ENCODE measurements around the gene TNFRSF4.
A peak's percentile ranks its signal among the peaks of the same experiment; 100 is the strongest.

Gene TNFRSF4

GRCh38 chr1:1166642-1167397 is 47.1 kb downstream of the TNFRSF4 start:
- no peak overlapping the region for H3K27ac ChIP-seq
- peaks cover 41 to 77% (median 66%) of the 10 kb centered on the region in 11 experiments for H3K27me3 ChIP-seq

GRCh38 chr1:1165900-1166421 is 48.0 kb downstream of the TNFRSF4 start:
- H3K4me2 ChIP-seq: peak overlapping the region in 7 of 11 experiments; percentile 18 to 80 (median 35); a peak in 10 of 22 replicates

More at GRCh38 chr1:1166642-1167397, 47.1 kb downstream of the TNFRSF4 start:
- H3K4me3 ChIP-seq: no peak overlapping the region
- peaks cover 25 to 88% (median 66%) of the 10 kb centered on the region in 10 experiments for H3K4me1 ChIP-seq
- peaks cover 0 to 34% (median 10%) of the 10 kb centered on the region in 11 experiments; a peak in 10 of 22 replicates for H4K20me1 ChIP-seq
- TF ChIP-seq Cebpa-rat (IDR thresholded peaks at IDR 0.05): no peak
- H3K36me3 ChIP-seq: no peaks in the 10 kb centered on the region
- H3K4me2 ChIP-seq: peak overlapping the region in 7 of 11 experiments; percentile 10 to 38 (median 21); a peak in 5 of 22 replicates
- H3K9me3 ChIP-seq (replicated peaks in 1 of 11): no peaks in the 10 kb centered on the region
- H3K9ac ChIP-seq: no peak overlapping the region

DNA sequence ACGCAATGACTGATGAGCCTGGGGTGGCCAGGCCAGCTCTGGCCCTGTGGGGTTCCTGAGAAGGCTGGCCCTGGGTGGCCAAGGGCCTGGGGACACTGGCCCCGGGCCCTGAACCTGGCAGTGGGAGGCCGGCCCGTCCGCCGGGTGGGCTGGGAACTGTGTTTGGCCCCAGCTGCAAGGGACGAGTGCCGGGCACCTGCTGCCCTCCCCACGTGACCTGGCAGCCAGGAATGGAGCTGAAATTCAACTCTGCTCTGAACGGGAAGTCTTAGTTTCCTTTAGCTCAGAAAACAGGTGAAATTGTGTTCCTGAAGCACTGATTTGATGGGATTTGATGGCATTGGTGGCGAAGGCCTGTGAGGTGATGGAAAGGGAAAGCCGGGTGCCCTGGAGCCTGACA is 48.5 kb downstream of the TNFRSF4 start:
- Histone ChIP-seq H3K9ac (no peak overlapping the region), H3K27me3 (peaks cover 41 to 64% (median 54%) of the 10 kb centered on the region in 11 experiments), H3K4me3 (no peak overlapping the region), H4K20me1 (peaks cover 0 to 20% (median 0%) of the 10 kb centered on the region in 11 experiments; a peak in 7 of 22 replicates), H3K9me3 (replicated peaks in 1 of 11) (no peaks in the 10 kb centered on the region), H3K4me2 (peak overlapping the region in 8 of 11 experiments; percentile 29 to 80 (median 48); a peak in 10 of 22 replicates), H3K27ac (no peak overlapping the region), H3K4me1 (peaks cover 11 to 75% (median 53%) of the 10 kb centered on the region in 10 experiments), H3K36me3 (no peaks in the 10 kb centered on the region)
- TF ChIP-seq Cebpa-rat (IDR thresholded peaks at IDR 0.05): no peak

More at GRCh38 chr1:1165900-1166421, 48.0 kb downstream of the TNFRSF4 start:
- Histone ChIP-seq H3K27me3 (peaks cover 41 to 68% (median 59%) of the 10 kb centered on the region in 11 experiments), H3K27ac (no peak overlapping the region), H3K9ac (no peak overlapping the region), H4K20me1 (peaks cover 0 to 25% (median 4%) of the 10 kb centered on the region in 11 experiments; a peak in 9 of 22 replicates), H3K4me1 (peaks cover 16 to 79% (median 58%) of the 10 kb centered on the region in 10 experiments), H3K36me3 (no peaks in the 10 kb centered on the region), H3K4me3 (no peak overlapping the region), H3K9me3 (replicated peaks in 1 of 11) (no peaks in the 10 kb centered on the region)
- no peak for TF ChIP-seq Cebpa-rat (IDR thresholded peaks at IDR 0.05)

GRCh38 chr1:1164701-1165451 is 49.1 kb downstream of the TNFRSF4 start:
- Histone ChIP-seq H3K4me2 (peak overlapping the region in 9 of 11 experiments; percentile 18 to 80 (median 58); a peak in 16 of 22 replicates), H4K20me1 (peaks cover 0 to 17% (median 0%) of the 10 kb centered on the region in 11 experiments; a peak in 6 of 22 replicates), H3K27me3 (peaks cover 39 to 57% (median 50%) of the 10 kb centered on the region in 11 experiments), H3K9me3 (replicated peaks in 1 of 11) (no peaks in the 10 kb centered on the region), H3K9ac (0 out of 22 replicates have a peak overlapping the region, but pooled peaks of 1 of the 11 experiments have one; percentile 24), H3K4me1 (peaks cover 5 to 69% (median 49%) of the 10 kb centered on the region in 10 experiments), H3K27ac (no peak overlapping the region), H3K36me3 (no peaks in the 10 kb centered on the region), H3K4me3 (no peak overlapping the region)
- TF ChIP-seq Cebpa-rat (IDR thresholded peaks at IDR 0.05): no peak

GRCh38 chr1:1164361-1164700 is 49.6 kb downstream of the TNFRSF4 start:
- H3K4me1 ChIP-seq: peaks cover 2 to 69% (median 46%) of the 10 kb centered on the region in 10 experiments
- no peak overlapping the region for H3K4me3 ChIP-seq

GRCh38 chr1:1163538-1164070 is 50.3 kb downstream of the TNFRSF4 start:
- Histone ChIP-seq H3K4me1 (peaks cover 9 to 69% (median 46%) of the 10 kb centered on the region in 10 experiments), H3K4me3 (no peak overlapping the region), H4K20me1 (peaks cover 0 to 5% (median 0%) of the 10 kb centered on the region in 11 experiments; a peak in 2 of 22 replicates), H3K9me3 (replicated peaks in 1 of 11) (no peaks in the 10 kb centered on the region), H3K4me2 (peak overlapping the region in 9 of 11 experiments; percentile 18 to 80 (median 58); a peak in 15 of 22 replicates), H3K27me3 (peaks cover 30 to 45% (median 38%) of the 10 kb centered on the region in 11 experiments), H3K36me3 (no peaks in the 10 kb centered on the region), H3K9ac (peak overlapping the region in 1 of 11 experiments; percentile 12; a peak in 1 of 22 replicates), H3K27ac (no peak overlapping the region)
- TF ChIP-seq Cebpa-rat (IDR thresholded peaks at IDR 0.05): no peak

More at GRCh38 chr1:1164361-1164700, 49.6 kb downstream of the TNFRSF4 start:
- Histone ChIP-seq H3K36me3 (no peaks in the 10 kb centered on the region), H3K27me3 (peaks cover 33 to 52% (median 45%) of the 10 kb centered on the region in 11 experiments), H4K20me1 (peaks cover 0 to 12% (median 0%) of the 10 kb centered on the region in 11 experiments; a peak in 4 of 22 replicates), H3K4me2 (peak overlapping the region in 9 of 11 experiments; percentile 18 to 80 (median 58); a peak in 16 of 22 replicates), H3K9ac (peak overlapping the region in 2 of 11 experiments; percentile 12 to 24; a peak in 1 of 22 replicates), H3K9me3 (replicated peaks in 1 of 11) (no peaks in the 10 kb centered on the region), H3K27ac (no peak overlapping the region)
- TF ChIP-seq Cebpa-rat (IDR thresholded peaks at IDR 0.05): no peak

GRCh38 chr1:1162597-1163537 is 51.1 kb downstream of the TNFRSF4 start:
- TF ChIP-seq Cebpa-rat (IDR thresholded peaks at IDR 0.05): no peak
- H3K9ac ChIP-seq: no peak overlapping the region
- H3K4me2 ChIP-seq: peak overlapping the region in 6 of 11 experiments; percentile 54 to 80 (median 73); a peak in 8 of 22 replicates
- H3K9me3 ChIP-seq (replicated peaks in 1 of 11): no peaks in the 10 kb centered on the region
- no peak overlapping the region for H3K27ac ChIP-seq
- peaks cover 30 to 40% (median 35%) of the 10 kb centered on the region in 11 experiments for H3K27me3 ChIP-seq
- no peak overlapping the region for H3K4me3 ChIP-seq
- no peaks in the 10 kb centered on the region for H3K36me3 ChIP-seq
- H4K20me1 ChIP-seq: peaks cover 0 to 4% (median 0%) of the 10 kb centered on the region in 11 experiments; a peak in 1 of 22 replicates
- peaks cover 16 to 70% (median 50%) of the 10 kb centered on the region in 10 experiments for H3K4me1 ChIP-seq
